Measurements from ENCODE around the gene COL18A1.

DNA sequence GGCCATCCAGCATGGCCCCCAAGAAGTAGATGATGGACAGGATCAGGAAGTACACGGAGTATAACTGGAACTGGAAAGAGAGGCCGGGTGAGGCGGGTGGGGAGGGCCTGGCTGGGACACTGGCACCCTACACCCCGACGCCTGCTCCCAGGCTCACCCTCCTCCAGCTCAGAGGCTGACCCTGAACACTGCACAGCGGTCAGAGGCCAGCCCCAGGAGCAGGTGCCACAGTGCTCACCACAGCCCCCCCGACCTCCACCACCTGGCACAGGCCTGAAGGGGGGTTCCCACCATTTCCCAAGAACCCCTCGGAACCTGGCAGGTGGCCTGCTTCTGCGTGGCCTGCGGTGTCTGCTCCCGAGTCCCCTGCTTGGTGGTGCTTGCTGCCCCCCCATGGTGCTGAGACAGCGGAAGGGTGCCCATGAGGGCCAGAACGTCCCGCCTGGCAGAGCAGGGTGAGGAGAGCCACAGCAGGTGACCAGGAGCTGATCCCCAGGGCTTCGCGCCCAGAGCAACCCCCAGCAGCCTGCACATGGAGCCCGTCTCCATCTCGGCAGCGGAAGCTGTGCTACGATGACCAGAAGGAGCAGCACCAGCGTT, 111.2 kb downstream of the COL18A1 start:
- TF ChIP-seq, protein P1, sequence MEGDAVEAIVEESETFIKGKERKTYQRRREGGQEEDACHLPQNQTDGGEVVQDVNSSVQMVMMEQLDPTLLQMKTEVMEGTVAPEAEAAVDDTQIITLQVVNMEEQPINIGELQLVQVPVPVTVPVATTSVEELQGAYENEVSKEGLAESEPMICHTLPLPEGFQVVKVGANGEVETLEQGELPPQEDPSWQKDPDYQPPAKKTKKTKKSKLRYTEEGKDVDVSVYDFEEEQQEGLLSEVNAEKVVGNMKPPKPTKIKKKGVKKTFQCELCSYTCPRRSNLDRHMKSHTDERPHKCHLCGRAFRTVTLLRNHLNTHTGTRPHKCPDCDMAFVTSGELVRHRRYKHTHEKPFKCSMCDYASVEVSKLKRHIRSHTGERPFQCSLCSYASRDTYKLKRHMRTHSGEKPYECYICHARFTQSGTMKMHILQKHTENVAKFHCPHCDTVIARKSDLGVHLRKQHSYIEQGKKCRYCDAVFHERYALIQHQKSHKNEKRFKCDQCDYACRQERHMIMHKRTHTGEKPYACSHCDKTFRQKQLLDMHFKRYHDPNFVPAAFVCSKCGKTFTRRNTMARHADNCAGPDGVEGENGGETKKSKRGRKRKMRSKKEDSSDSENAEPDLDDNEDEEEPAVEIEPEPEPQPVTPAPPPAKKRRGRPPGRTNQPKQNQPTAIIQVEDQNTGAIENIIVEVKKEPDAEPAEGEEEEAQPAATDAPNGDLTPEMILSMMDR (IDR thresholded peaks at IDR 0.05 in 4 of 5, conservative IDR thresholded peaks at IDR 0.05 in 1 of 5): no peak
- no peak for TF ChIP-seq POLR2A (IDR thresholded peaks at IDR 0.05)
